Activated CD8-positive, alpha-beta T cell treated with anti-CD3 and anti-CD28 coated beads, Interleukin-2, amount 10 ng/mL, durations not matched to agents 7 days and 5 days (primary cell): ENCODE measurements around the gene IL17B. TPM values are rescaled to one million over a fixed set of nuclear protein-coding genes. Genes with fewer than 3 reads are reported as not detected.

Experiments used
- ATAC-seq: fragments of 150-1000 bp; cut with Tn5 transposase; one replicate; pipeline ENCODE4 v1.10.0; 2021; ENCODE audit warnings: moderate library complexity
- CTCF ChIA-PET: fragments of 350-600 bp; sonication (Branson Sonifier 250); formaldehyde crosslinking; loops from one replicate; lab custom pipeline; 2021; ENCODE audit warnings: antibody characterized with exemption; lab: Charles Lee
- POLR2A ChIA-PET: fragments of 350-600 bp; sonication (Branson Sonifier 250); formaldehyde crosslinking; loops from one replicate; lab custom pipeline; 2021; ENCODE audit warnings: antibody characterized with exemption; lab: Charles Lee
- DNase-seq: peaks from one replicate; pipeline ENCODE4 v3.0.0-alpha.2; 2020
- H3K27ac Mint-ChIP-seq: one replicate; pipeline ENCODE4 v1.8.0; 2021; ENCODE audit warnings: mild to moderate bottlenecking, mixed read lengths
- H3K27me3 Mint-ChIP-seq: one replicate; pipeline ENCODE4 v1.8.0; 2021; ENCODE audit warnings: low read depth, mixed read lengths
- H3K36me3 Mint-ChIP-seq: one replicate; pipeline ENCODE4 v1.8.0; 2021; ENCODE audit warnings: low read depth, mixed read lengths
- H3K4me1 Mint-ChIP-seq: one replicate; pipeline ENCODE4 v1.8.0; 2021; ENCODE audit warnings: low read depth, mixed read lengths
- H3K4me3 Mint-ChIP-seq: one replicate; pipeline ENCODE4 v1.8.0; 2021; ENCODE audit warnings: mild to moderate bottlenecking, mixed read lengths
- H3K9me3 Mint-ChIP-seq: one replicate; pipeline ENCODE4 v1.8.0; 2022; ENCODE audit warnings: mixed read lengths; ENCODE audit not compliant: insufficient read depth
- total RNA-seq, 2 experiments: library from RNA; stranded (reverse); gene quantifications; one replicate each; pipeline ENCODE4 v1.2.3, GENCODE V29; 2021

Gene IL17B
- total RNA-seq, 2 experiments from 2014 or later, result not detected

- H3K9me3 Mint-ChIP-seq, result no peaks in the 10 kb centered on the region
- H3K27ac Mint-ChIP-seq, result no peak overlapping the region
- CTCF ChIA-PET, result interaction anchor here (1.0 kb wide), 1 partner anchor 19 kb away, joined by 3 read pairs; no protein-coding TSS in a partner anchor
- DNase-seq, result no peak
- POLR2A ChIA-PET, result no interaction called here
- no peak for ATAC-seq
- no peak overlapping the region for H3K4me3 Mint-ChIP-seq
- H3K4me1 Mint-ChIP-seq, result peaks cover 42% of the 10 kb centered on the region
- H3K27me3 Mint-ChIP-seq, result no peaks in the 10 kb centered on the region
- peaks cover 42% of the 10 kb centered on the region for H3K36me3 Mint-ChIP-seq
Observed at GRCh38 chr5:149362541-149362940, 16.6 kb downstream of the IL17B start.

- CTCF ChIA-PET, result interaction anchor here (0.6 to 2.0 kb wide), 6 partner anchors 10 to 204 kb away, joined by 3 to 6 read pairs (median 4); no protein-coding TSS in a partner anchor
- Mint-ChIP-seq H3K9me3 (no peaks in the 10 kb centered on the region), H3K4me3 (peak overlapping the region; percentile 35), H3K27me3 (no peaks in the 10 kb centered on the region), H3K4me1 (peaks cover 56% of the 10 kb centered on the region), H3K27ac (peak overlapping the region; percentile 79), H3K36me3 (peaks cover 46% of the 10 kb centered on the region)
- DNase-seq, result no peak
- no peak for ATAC-seq
- POLR2A ChIA-PET, result interaction anchor here (1.0 to 1.4 kb wide), 2 partner anchors 15 to 191 kb away, joined by 4 to 13 read pairs; partner anchors contain the start of genes CSNK1A1 and GRPEL2
Observed at GRCh38 chr5:149360272-149360671, 18.8 kb downstream of the IL17B start.

- H3K27me3 Mint-ChIP-seq, result no peaks in the 10 kb centered on the region
- ATAC-seq, result no peak
- H3K36me3 Mint-ChIP-seq, result peaks cover 46% of the 10 kb centered on the region
- POLR2A ChIA-PET, result interaction anchor here (1.3 to 6.0 kb wide), 3 partner anchors 10 to 193 kb away, joined by 3 to 57 read pairs (median 6); partner anchors contain the start of genes CSNK1A1 and GRPEL2
- H3K9me3 Mint-ChIP-seq, result no peaks in the 10 kb centered on the region
- H3K4me1 Mint-ChIP-seq, result peaks cover 65% of the 10 kb centered on the region
- peak overlapping the region; percentile 97 for H3K4me3 Mint-ChIP-seq
- DNase-seq, result no peak
- peak overlapping the region; percentile 91 for H3K27ac Mint-ChIP-seq
- CTCF ChIA-PET, result interaction anchor here (1.3 to 5.4 kb wide), 6 partner anchors 9 to 75 kb away, joined by 4 to 68 read pairs (median 12); partner anchors contain the start of gene GRPEL2
Observed at GRCh38 chr5:149358868-149359495, 20.1 kb downstream of the IL17B start.

GRCh38 chr5:149358294-149358651 is 20.8 kb downstream of the IL17B start:
- Mint-ChIP-seq H3K36me3 (peaks cover 51% of the 10 kb centered on the region), H3K27ac (peak overlapping the region; percentile 91), H3K9me3 (no peaks in the 10 kb centered on the region), H3K4me1 (peaks cover 72% of the 10 kb centered on the region), H3K27me3 (no peaks in the 10 kb centered on the region), H3K4me3 (peak overlapping the region; percentile 97)
- DNase-seq (peak; percentile 45), ATAC-seq (peak; percentile 32)
- ChIA-PET CTCF (interaction anchor here (0.8 to 5.4 kb wide), 11 partner anchors 9 to 207 kb away, joined by 3 to 68 read pairs (median 4); partner anchors contain the start of gene GRPEL2), POLR2A (interaction anchor here (0.6 to 6.0 kb wide), 5 partner anchors 10 to 194 kb away, joined by 3 to 57 read pairs (median 4); partner anchors contain the start of genes CSNK1A1 and GRPEL2)

- ChIA-PET POLR2A (interaction anchor here (0.6 to 6.0 kb wide), 6 partner anchors 11 to 195 kb away, joined by 3 to 57 read pairs (median 4); partner anchors contain the start of genes CSNK1A1 and GRPEL2), CTCF (interaction anchor here (0.8 to 5.4 kb wide), 13 partner anchors 8 to 207 kb away, joined by 3 to 68 read pairs (median 4); partner anchors contain the start of genes CSNK1A1 and GRPEL2)
- ATAC-seq, result peak; percentile 99
- DNase-seq, result peak; percentile 95
- Mint-ChIP-seq H3K27ac (peak within 1 kb of the TSS; percentile 91), H3K4me3 (peak within 1 kb of the TSS; percentile 97), H3K36me3 (peaks cover 55% of the 10 kb centered on the region), H3K4me1 (peaks cover 74% of the 10 kb centered on the region), H3K27me3 (no peaks in the 10 kb centered on the region), H3K9me3 (no peaks in the 10 kb centered on the region)
Observed at GRCh38 chr5:149357370-149358293, 21.5 kb downstream of the IL17B start, which contains the start of gene PCYOX1L. Gene PCYOX1L (plus strand): TSS chr5:149358046. CDS start chr5:149358069, 23 bp downstream.

- Mint-ChIP-seq H3K4me3 (peak overlapping the region; percentile 18), H3K4me1 (peaks cover 84% of the 10 kb centered on the region), H3K9me3 (no peaks in the 10 kb centered on the region), H3K36me3 (peaks cover 67% of the 10 kb centered on the region), H3K27ac (peak overlapping the region; percentile 20), H3K27me3 (no peaks in the 10 kb centered on the region)
- DNase-seq (no peak), ATAC-seq (no peak)
- ChIA-PET CTCF (interaction anchor here (1.2 to 5.4 kb wide), 6 partner anchors 11 to 79 kb away, joined by 3 to 68 read pairs (median 6); partner anchors contain the start of gene GRPEL2), POLR2A (interaction anchor here (6.0 kb wide), 1 partner anchor 10 kb away, joined by 57 read pairs; the partner anchor contains the start of gene GRPEL2)
Observed at GRCh38 chr5:149356391-149356790, 22.7 kb downstream of the IL17B start.

- POLR2A ChIA-PET, result interaction anchor here (6.0 kb wide), 1 partner anchor 10 kb away, joined by 57 read pairs; the partner anchor contains the start of gene GRPEL2
- Mint-ChIP-seq H3K9me3 (no peaks in the 10 kb centered on the region), H3K4me3 (no peak overlapping the region), H3K4me1 (peaks cover 82% of the 10 kb centered on the region), H3K27ac (peak overlapping the region; percentile 20), H3K36me3 (peaks cover 73% of the 10 kb centered on the region), H3K27me3 (no peaks in the 10 kb centered on the region)
- ATAC-seq (no peak), DNase-seq (no peak)
- CTCF ChIA-PET, result interaction anchor here (1.2 to 5.4 kb wide), 6 partner anchors 10 to 79 kb away, joined by 3 to 68 read pairs (median 6); partner anchors contain the start of gene GRPEL2
Observed at GRCh38 chr5:149355688-149356087, 23.4 kb downstream of the IL17B start.

- CTCF ChIA-PET, result interaction anchor here (1.0 to 3.5 kb wide), 4 partner anchors 13 to 97 kb away, joined by 3 to 24 read pairs (median 4); no protein-coding TSS in a partner anchor
- ATAC-seq (no peak), DNase-seq (no peak)
- no peaks in the 10 kb centered on the region for H3K27me3 Mint-ChIP-seq
- POLR2A ChIA-PET, result interaction anchor here (6.0 kb wide), 1 partner anchor 8 kb away, joined by 57 read pairs; the partner anchor contains the start of gene GRPEL2
- H3K27ac Mint-ChIP-seq, result peak overlapping the region; percentile 44
- no peak overlapping the region for H3K4me3 Mint-ChIP-seq
- H3K9me3 Mint-ChIP-seq, result no peaks in the 10 kb centered on the region
- peaks cover 82% of the 10 kb centered on the region for H3K4me1 Mint-ChIP-seq
- peaks cover 78% of the 10 kb centered on the region for H3K36me3 Mint-ChIP-seq
Observed at GRCh38 chr5:149353911-149354310, 25.2 kb downstream of the IL17B start.

- ATAC-seq, result no peak
- Mint-ChIP-seq H3K36me3 (peaks cover 86% of the 10 kb centered on the region), H3K27me3 (no peaks in the 10 kb centered on the region), H3K4me1 (peaks cover 88% of the 10 kb centered on the region), H3K27ac (peak overlapping the region; percentile 27), H3K4me3 (no peak overlapping the region), H3K9me3 (no peaks in the 10 kb centered on the region)
- CTCF ChIA-PET, result interaction anchor here (2.8 to 3.5 kb wide), 2 partner anchors 15 to 19 kb away, joined by 6 to 24 read pairs; no protein-coding TSS in a partner anchor
- POLR2A ChIA-PET, result no interaction called here
- no peak for DNase-seq
Observed at GRCh38 chr5:149352169-149352568, 26.9 kb downstream of the IL17B start.

GRCh38 chr5:149349382-149349781 is 29.7 kb downstream of the IL17B start:
- Mint-ChIP-seq H3K4me1 (peaks cover 82% of the 10 kb centered on the region), H3K9me3 (no peaks in the 10 kb centered on the region), H3K4me3 (peak overlapping the region; percentile 83), H3K27ac (peak overlapping the region; percentile 85), H3K27me3 (no peaks in the 10 kb centered on the region), H3K36me3 (peaks cover 82% of the 10 kb centered on the region)
- DNase-seq (no peak), ATAC-seq (no peak)
- ChIA-PET CTCF (interaction anchor here (1.0 to 9.1 kb wide), 5 partner anchors 8 to 33 kb away, joined by 3 to 81 read pairs (median 3); partner anchors contain the start of gene PCYOX1L), POLR2A (interaction anchor here (1.2 kb wide), 1 partner anchor 19 kb away, joined by 3 read pairs; no protein-coding TSS in a partner anchor)
